Measurements from ENCODE around the gene DNAH14. TPM values are rescaled to one million over a fixed set of nuclear protein-coding genes. Genes with fewer than 3 reads are reported as not detected.

The DNAH14 gene
- total and polyA plus RNA-seq, 2 of the 8 experiments (the other 6 are each of a cell fraction or from before 2014, with no cell fraction given) = 8.4 to 40.7 TPM

GRCh38 chr1:225152061-225152460 is 222.6 kb downstream of the DNAH14 start:
- no peak overlapping the region for H3K4me3 ChIP-seq (ENCODE audit: extremely low read depth in 1 of 4, insufficient read depth in 2 of 4, low read depth in 3 of 4, low read length in 4 of 4)
- H4K20me1 ChIP-seq (replicated peaks in 1 of 2; ENCODE audit: control insufficient read depth in 1 of 2, insufficient read depth in 2 of 2, low read length in 2 of 2) = no peaks in the 10 kb centered on the region
- no peak overlapping the region for H2BK120ac ChIP-seq (replicated peaks; ENCODE audit: low read depth, low read length)
- no peak overlapping the region for H3K56ac ChIP-seq (replicated peaks; ENCODE audit: insufficient read length, low read depth, low read length)
- H2BK20ac ChIP-seq (ENCODE audit: low read length) = no peak overlapping the region
- H4K91ac ChIP-seq (replicated peaks; ENCODE audit: insufficient read length, low read length) = no peak overlapping the region
- H3K9me3 ChIP-seq (ENCODE audit: insufficient read depth in 2 of 2, low read depth in 1 of 2, low read length in 1 of 2) = no peaks in the 10 kb centered on the region
- ChIA-PET POLR2A (ENCODE audit: partially characterized antibody) (no interaction called here), CTCF (ENCODE audit: partially characterized antibody) (no interaction called here)
- H2BK12ac ChIP-seq (ENCODE audit: low read depth, low read length) = no peak overlapping the region
- H3K14ac ChIP-seq (ENCODE audit: insufficient read length) = no peak overlapping the region
- no peak overlapping the region for H3K23ac ChIP-seq (ENCODE audit: insufficient read length)
- DNase-seq (ENCODE audit: low read depth in 1 of 2, low spot score in 2 of 2) = no peak
- no peaks in the 10 kb centered on the region for H3K27me3 ChIP-seq (replicated peaks in 1 of 4; ENCODE audit: control insufficient read depth in 3 of 4, extremely low read depth in 1 of 4, insufficient read depth in 3 of 4, low read length in 3 of 4)
- FAIRE-seq = no peak
- H3K23me2 ChIP-seq (ENCODE audit: low read depth, low read length) = no peaks in the 10 kb centered on the region
- no peak overlapping the region for H3K27ac ChIP-seq (ENCODE audit: low read depth, low read length)
- H3K9ac ChIP-seq (replicated peaks in 1 of 4; ENCODE audit: extremely low read depth in 1 of 4, low read depth in 3 of 4, low read length in 3 of 4) = no peak overlapping the region
- H2AFZ ChIP-seq (ENCODE audit: low read length) = no peak overlapping the region
- no peak overlapping the region for H4K5ac ChIP-seq (ENCODE audit: insufficient read length, low read depth, low read length)
- no peak overlapping the region for H3K4ac ChIP-seq (replicated peaks; ENCODE audit: insufficient read length, low read depth, low read length)
- H2AK5ac ChIP-seq (ENCODE audit: low read depth, low read length) = no peak overlapping the region
- no peak overlapping the region for H4K8ac ChIP-seq (ENCODE audit: extremely low read depth, insufficient read depth, low read length)
- H3K4me2 ChIP-seq (ENCODE audit: insufficient read depth in 1 of 2, low read depth in 2 of 2, low read length in 2 of 2) = no peak overlapping the region
- no peaks in the 10 kb centered on the region for H3K79me2 ChIP-seq (ENCODE audit: control insufficient read depth in 1 of 2, insufficient read depth in 2 of 2, low read length in 2 of 2)
- H3K36me3 ChIP-seq (ENCODE audit: control insufficient read depth in 2 of 4, insufficient read depth in 4 of 4, low read length in 3 of 4) = no peaks in the 10 kb centered on the region
- H3K18ac ChIP-seq (ENCODE audit: extremely low read depth, low read length) = no peak overlapping the region
- H3K79me1 ChIP-seq (ENCODE audit: low read depth, low read length) = no peaks in the 10 kb centered on the region
- H2BK15ac ChIP-seq (ENCODE audit: low read length) = no peak overlapping the region
- no peaks in the 10 kb centered on the region for H3K4me1 ChIP-seq (replicated peaks in 1 of 4; ENCODE audit: control insufficient read depth in 3 of 4, insufficient read depth in 4 of 4, low read length in 3 of 4)
- no peak for TF ChIP-seq CREB1 (IDR thresholded peaks at IDR 0.05)
- TF ChIP-seq CEBPB (IDR thresholded peaks at IDR 0.05; ENCODE audit: low read depth, low read length) = no peak
- no peak for TF ChIP-seq SP1 (IDR thresholded peaks at IDR 0.05; ENCODE audit: low read depth, low read length)
- TF ChIP-seq EP300 (IDR thresholded peaks at IDR 0.05; ENCODE audit: borderline replicate concordance in 1 of 2, low read depth in 2 of 2, low read length in 2 of 2) = no peak
- no peak for TF ChIP-seq CHD1 (IDR thresholded peaks at IDR 0.05; ENCODE audit: low read depth, low read length)
- no peak for TF ChIP-seq KDM5A (IDR thresholded peaks at IDR 0.05; ENCODE audit: low read length)
- no peak for TF ChIP-seq CBX8 (IDR thresholded peaks at IDR 0.05; ENCODE audit: borderline replicate concordance, low read depth, low read length)
- no peak overlapping the region for H2BK5ac ChIP-seq (ENCODE audit: low read depth, low read length)

Measured in H1 (cell line).